ENCODE results near the gene NAA38. TPM values are rescaled to one million over a fixed set of nuclear protein-coding genes. Genes with fewer than 3 reads are reported as not detected.
A peak's percentile ranks its signal among the peaks of the same experiment; 100 is the strongest.

Gene NAA38
- total and polyA plus RNA-seq, 2 experiments from 2014 or later: 71.5 to 185 TPM

GRCh38 chr17:7856011-7856810 is 1.1 kb downstream of the NAA38 start:
- peaks cover 29% of the 10 kb centered on the region; the same call in 1 of the 2 replicates for H3F3A ChIP-seq (ENCODE audit: insufficient read depth)
- peak; percentile 66 for DNase-seq
- H3K4me1 ChIP-seq (ENCODE audit: insufficient read depth): 0 out of 2 replicates have a peak, but pooled peaks cover 17% of the 10 kb centered on the region
- in situ Hi-C loops (cut with MboI): loop anchor here (10.0 kb wide), 1 partner anchor 111 kb away; no protein-coding TSS in a partner anchor
- no peaks in the 10 kb centered on the region for H3K9me2 ChIP-seq (ENCODE audit: insufficient read depth)
- no peaks in the 10 kb centered on the region for H3K27me3 ChIP-seq (replicated peaks; ENCODE audit: insufficient read depth)
- peak overlapping the region; percentile 84 for H2AFZ ChIP-seq
- H3K27ac ChIP-seq: peak overlapping the region; percentile 88
- TF ChIP-seq EZH2phosphoT487 (IDR thresholded peaks at IDR 0.05; ENCODE audit: insufficient read depth, low read depth) (no peak), EZH2 (IDR thresholded peaks at IDR 0.05; ENCODE audit: insufficient read depth, poor library complexity, severe bottlenecking) (no peak)
- H3K36me3 ChIP-seq (ENCODE audit: low read depth): no peaks in the 10 kb centered on the region
- peak overlapping the region; percentile 86 for H3K9ac ChIP-seq
- H3K4me2 ChIP-seq (ENCODE audit: unreplicated experiment): peak overlapping the region; percentile 93
- H4K20me1 ChIP-seq (ENCODE audit: insufficient read depth): no peaks in the 10 kb centered on the region
- H3K79me2 ChIP-seq (ENCODE audit: insufficient read depth): peaks cover 36% of the 10 kb centered on the region
- peak overlapping the region; percentile 80 for H3K4me3 ChIP-seq
- H3K9me3 ChIP-seq (ENCODE audit: low read depth): no peaks in the 10 kb centered on the region
- WGBS, 2 experiments (ENCODE audit: low coverage in 1 of 2, low lambda C conversion rate in 2 of 2, missing lambda C conversion rate in 2 of 2): 3 to 4% methylated on average over 27 to 28 of the region's 29 CpGs

GRCh38 chr17:7855660-7856010 is 1.7 kb downstream of the NAA38 start:
- TF ChIP-seq EZH2 (IDR thresholded peaks at IDR 0.05; ENCODE audit: insufficient read depth, poor library complexity, severe bottlenecking): no peak
- TF ChIP-seq EZH2phosphoT487 (IDR thresholded peaks at IDR 0.05; ENCODE audit: insufficient read depth, low read depth): no peak
- Histone ChIP-seq H3K27ac (peak overlapping the region; percentile 88), H4K20me1 (ENCODE audit: insufficient read depth) (no peaks in the 10 kb centered on the region), H3K4me1 (ENCODE audit: insufficient read depth) (0 out of 2 replicates have a peak, but pooled peaks cover 17% of the 10 kb centered on the region), H3K36me3 (ENCODE audit: low read depth) (no peaks in the 10 kb centered on the region), H3K79me2 (ENCODE audit: insufficient read depth) (peaks cover 41% of the 10 kb centered on the region), H2AFZ (no peak overlapping the region), H3K9me2 (ENCODE audit: insufficient read depth) (no peaks in the 10 kb centered on the region), H3K9me3 (ENCODE audit: low read depth) (no peaks in the 10 kb centered on the region), H3K27me3 (replicated peaks; ENCODE audit: insufficient read depth) (no peaks in the 10 kb centered on the region), H3K4me2 (ENCODE audit: unreplicated experiment) (peak overlapping the region; percentile 93), H3K9ac (peak overlapping the region; percentile 86), H3F3A (ENCODE audit: insufficient read depth) (peaks cover 33% of the 10 kb centered on the region; the same call in 1 of the 2 replicates), H3K4me3 (peak overlapping the region; percentile 80)
- WGBS, 2 experiments (ENCODE audit: low coverage in 1 of 2, low lambda C conversion rate in 2 of 2, missing lambda C conversion rate in 2 of 2): 11 to 17% methylated on average over 12 to 15 of the region's 15 CpGs
- no peak for DNase-seq
- in situ Hi-C loops (cut with MboI): loop anchor here (10.0 kb wide), 1 partner anchor 111 kb away; no protein-coding TSS in a partner anchor

GRCh38 chr17:7854851-7855659 is 2.3 kb downstream of the NAA38 start, which contains the start of gene TMEM88:
TMEM88 (plus strand) TSS chr17:7855066; CDS start chr17:7855075, 9 bp downstream.
- Histone ChIP-seq H3K79me2 (ENCODE audit: insufficient read depth) (peaks cover 44% of the 10 kb centered on the region), H3K27me3 (replicated peaks; ENCODE audit: insufficient read depth) (no peaks in the 10 kb centered on the region), H4K20me1 (ENCODE audit: insufficient read depth) (no peaks in the 10 kb centered on the region), H3K4me1 (ENCODE audit: insufficient read depth) (0 out of 2 replicates have a peak, but pooled peaks cover 17% of the 10 kb centered on the region), H3K9me3 (ENCODE audit: low read depth) (no peaks in the 10 kb centered on the region), H3F3A (ENCODE audit: insufficient read depth) (peaks cover 36% of the 10 kb centered on the region; the same call in 1 of the 2 replicates), H3K4me2 (ENCODE audit: unreplicated experiment) (peak within 1 kb of the TSS; percentile 93), H3K27ac (peak within 1 kb of the TSS; percentile 88), H3K4me3 (peak within 1 kb of the TSS; percentile 80), H3K9ac (peak within 1 kb of the TSS; percentile 86), H3K9me2 (ENCODE audit: insufficient read depth) (no peaks in the 10 kb centered on the region), H3K36me3 (ENCODE audit: low read depth) (no peaks in the 10 kb centered on the region), H2AFZ (no peak within 1 kb of the TSS)
- no peak for TF ChIP-seq EZH2 (IDR thresholded peaks at IDR 0.05; ENCODE audit: insufficient read depth, poor library complexity, severe bottlenecking)
- TF ChIP-seq EZH2phosphoT487 (IDR thresholded peaks at IDR 0.05; ENCODE audit: insufficient read depth, low read depth): no peak
- in situ Hi-C loops (cut with MboI): loop anchor here (10.0 kb wide), 1 partner anchor 110 kb away; no protein-coding TSS in a partner anchor
- WGBS, 2 experiments (ENCODE audit: low coverage in 1 of 2, low lambda C conversion rate in 2 of 2, missing lambda C conversion rate in 2 of 2): 67 to 68% methylated on average over 47 to 57 of the region's 57 CpGs
- peak; percentile 31 for DNase-seq
